OCI-LY7 (cell line): ENCODE measurements around the gene GRK3.

ENCODE experiments used
- CTCF ChIP-seq: fragments of 200-600 bp; sonication (generic); conservative IDR thresholded peaks from 2 replicates; pipeline ENCODE4 v1.5.1; 2014; ENCODE audit warnings: mild to moderate bottlenecking, antibody characterized with exemption, low read length, moderate library complexity, mixed read lengths
- EZH2phosphoT487 ChIP-seq: fragments of 200-600 bp; sonication (generic); IDR thresholded peaks from 2 replicates; pipeline ENCODE4 v1.6.1; 2018; ENCODE audit warnings: low read depth, borderline replicate concordance, mild to moderate bottlenecking, mixed run types, antibody characterized with exemption, low read length, moderate library complexity, mixed read lengths

GRCh38 chr22:25777870-25778269, 213.4 kb downstream of the GRK3 start:
- peak; percentile 66 for TF ChIP-seq CTCF
- TF ChIP-seq EZH2phosphoT487 = no peak
